Bone marrow (tissue), 2 donors: ENCODE measurements around the gene OR1A2.
"Not testable (repeated sequence)": the region's sequence is repeated elsewhere in the genome, so short reads cannot be mapped to it uniquely, and the experiment has no call there.

Experiments used
- DNase-seq, 2 donors: peaks; one replicate each; lab custom pipeline; 2025; lab: John Stamatoyannopoulos, UW

OR1A2 gene

GRCh38 chr17:3197219-3197618 lies at the start of gene OR1A2:
TSS of gene OR1A2 (plus strand) at chr17:3197519. CDS start at chr17:3197519, 0 bp downstream.
- no peak for DNase-seq

- DNase-seq = no peak
Observed at GRCh38 chr17:3157218-3157617, 40.1 kb upstream of the OR1A2 start.

- no peak for DNase-seq
Observed at GRCh38 chr17:3167574-3167973, 29.7 kb upstream of the OR1A2 start.

- DNase-seq = no peak
Observed at GRCh38 chr17:3189961-3190360, 7.4 kb upstream of the OR1A2 start.

GRCh38 chr17:3207367-3207766 lies 10.0 kb downstream of the OR1A2 start, which contains the start of gene OR1A1:
TSS of gene OR1A1 (plus strand) at chr17:3207667. CDS start at chr17:3215621, 7,954 bp downstream.
- DNase-seq = no peak

GRCh38 chr17:3208484-3208883 lies 11.2 kb downstream of the OR1A2 start:
- no peak for DNase-seq

GRCh38 chr17:3213001-3213400 lies 15.7 kb downstream of the OR1A2 start:
- DNase-seq = no peak

- no peak for DNase-seq
Observed at GRCh38 chr17:3213587-3213986, 16.3 kb downstream of the OR1A2 start.

GRCh38 chr17:3219978-3220377 lies 22.7 kb downstream of the OR1A2 start:
- not testable (repeated sequence) for DNase-seq

GRCh38 chr17:3221850-3222249 lies 24.5 kb downstream of the OR1A2 start:
- DNase-seq = no peak

- DNase-seq = no peak
Observed at GRCh38 chr17:3222505-3222904, 25.2 kb downstream of the OR1A2 start.

GRCh38 chr17:3224721-3225352 lies 27.5 kb downstream of the OR1A2 start:
- DNase-seq = not testable (repeated sequence)

GRCh38 chr17:3232300-3232699 lies 35.0 kb downstream of the OR1A2 start:
- DNase-seq = not testable (repeated sequence)

- peak in 1 of 2 donors; percentile 57 for DNase-seq
Observed at GRCh38 chr17:3238685-3239084, 41.4 kb downstream of the OR1A2 start.

GRCh38 chr17:3241044-3241443 lies 43.7 kb downstream of the OR1A2 start:
- not testable (repeated sequence) for DNase-seq

- DNase-seq = not testable (repeated sequence)
Observed at GRCh38 chr17:3244841-3245240, 47.5 kb downstream of the OR1A2 start.
